K562 (cell line): ENCODE measurements around the gene VSIG2. TPM values are rescaled to one million over a fixed set of nuclear protein-coding genes. Genes with fewer than 3 reads are reported as not detected.

Experiments
- ATF7 ChIP-seq: fragments of 450-650 bp; IDR thresholded peaks from 2 replicates; pipeline ENCODE4 v1.7.1; 2014; ENCODE audit warnings: mild to moderate bottlenecking, moderate library complexity
- BRD4 ChIP-seq: fragments of 200-600 bp; sonication (generic); IDR thresholded peaks from 2 replicates; pipeline ENCODE4 v1.6.1; 2017; ENCODE audit warnings: inconsistent platforms
- CBX2 ChIP-seq: fragments of 200-600 bp; sonication (generic); IDR thresholded peaks from one replicate; pipeline ENCODE4 v1.6.1; 2012; ENCODE audit warnings: mild to moderate bottlenecking, low read length, inconsistent platforms; ENCODE audit not compliant: insufficient read depth, poor library complexity, severe bottlenecking
- CBX3 ChIP-seq, 2 experiments: IDR thresholded peaks; 1 replicate in 1 of 2; 2 replicates in 1 of 2; pipeline ENCODE4 v1.6.1; 2012; ENCODE audit warnings: inconsistent platforms in 2 of 2, low read length in 2 of 2, borderline replicate concordance in 1 of 2, control low read depth in 1 of 2
- CCNT2 ChIP-seq: IDR thresholded peaks from 2 replicates; pipeline ENCODE4 v1.6.1; 2011; ENCODE audit warnings: borderline replicate concordance, low read depth, mild to moderate bottlenecking, moderate library complexity, mixed read lengths, low read length; ENCODE audit not compliant: insufficient read length; ENCODE audit errors: extremely low read depth
- CREB5 ChIP-seq: fragments of 250-450 bp; sonication (Bioruptor Pico); IDR thresholded peaks from 2 replicates; pipeline ENCODE4 v1.5.0; 2020; ENCODE audit warnings: mild to moderate bottlenecking
- CREM ChIP-seq: IDR thresholded peaks from 2 replicates; pipeline ENCODE4 v1.6.1; 2014; ENCODE audit warnings: antibody characterized with exemption, low read depth
- CTBP1 ChIP-seq: fragments of 450-650 bp; IDR thresholded peaks from 2 replicates; pipeline ENCODE4 v1.6.1; 2016; ENCODE audit warnings: borderline replicate concordance
- FOS ChIP-seq: IDR thresholded peaks from 3 replicates; pipeline ENCODE4 v1.6.1; 2011; ENCODE audit not compliant: insufficient read length; ENCODE audit errors: extremely low read depth
- FOXJ3 ChIP-seq: sonication (generic); formaldehyde crosslinking; IDR thresholded peaks from 2 replicates; pipeline ENCODE4 v1.4.0; 2020; ENCODE audit warnings: mild to moderate bottlenecking, missing genetic modification reagents
- IRF9 ChIP-seq: fragments of 450-650 bp; IDR thresholded peaks from 2 replicates; pipeline ENCODE4 v1.6.1; 2016; ENCODE audit warnings: missing biosample characterization, missing genetic modification characterization
- KDM4B ChIP-seq, 2 experiments: fragments of 450-650 bp in 1 of 2; sonication (generic) in 1 of 2; IDR thresholded peaks; 2 replicates each; pipeline ENCODE4 v1.6.1; 2016 to 2017; ENCODE audit warnings: borderline replicate concordance in 2 of 2, antibody characterized with exemption in 1 of 2, low read depth in 1 of 2, mild to moderate bottlenecking in 1 of 2
- MAX ChIP-seq: sonication (generic); formaldehyde crosslinking; IDR thresholded peaks from 2 replicates; pipeline ENCODE4 v1.9.0; 2022; ENCODE audit warnings: mild to moderate bottlenecking, missing genetic modification reagents
- MAZ ChIP-seq, 2 experiments: fragments of 450-650 bp in 1 of 2; sonication (generic) in 1 of 2; formaldehyde crosslinking; IDR thresholded peaks in 1 of 2; conservative IDR thresholded peaks in 1 of 2; 2 replicates each; pipeline versions ENCODE4 v1.4.0 to v1.5.0; 2020; ENCODE audit warnings: mild to moderate bottlenecking in 1 of 2, missing genetic modification reagents in 1 of 2
- MCM7 ChIP-seq, 2 experiments: fragments of 450-650 bp; IDR thresholded peaks; 2 replicates each; pipeline ENCODE4 v1.6.1; 2016 to 2018
- POLR2AphosphoS2 ChIP-seq: IDR thresholded peaks from 2 replicates; pipeline ENCODE4 v1.6.1; 2012; ENCODE audit warnings: low read length, improper control_type of control experiment
- POLR3A ChIP-seq: IDR thresholded peaks from 2 replicates; pipeline ENCODE4 v1.6.1; 2011; ENCODE audit warnings: borderline replicate concordance, mild to moderate bottlenecking, moderate library complexity; ENCODE audit not compliant: insufficient read length, insufficient read depth; ENCODE audit errors: extremely low read depth
- PRMT5 ChIP-seq: sonication (generic); formaldehyde crosslinking; IDR thresholded peaks from 2 replicates; pipeline ENCODE4 v1.5.0; 2020; ENCODE audit warnings: missing genetic modification reagents
- RCOR1 ChIP-seq, 2 experiments: IDR thresholded peaks; 2 replicates each; pipeline ENCODE4 v1.6.1; 2012; ENCODE audit warnings: low read depth in 2 of 2, low read length in 2 of 2, borderline replicate concordance in 1 of 2, improper control_type of control experiment in 1 of 2
- STAT5B ChIP-seq: fragments of 250-450 bp; sonication (Bioruptor Pico); IDR thresholded peaks from 2 replicates; pipeline ENCODE4 v1.8.0; 2021; ENCODE audit warnings: mild to moderate bottlenecking, inconsistent platforms
- TCFL5 ChIP-seq: fragments of 250-450 bp; sonication (Bioruptor Pico); conservative IDR thresholded peaks from 2 replicates; pipeline ENCODE4 v1.6.1; 2021; ENCODE audit warnings: mild to moderate bottlenecking, moderate library complexity, matching md5 sums
- ZKSCAN8 ChIP-seq: fragments of 200-800 bp; sonication (Bioruptor generic); IDR thresholded peaks from 2 replicates; pipeline ENCODE4 v1.6.1; 2016; ENCODE audit warnings: missing genetic modification characterization, missing compliant biosample characterization
- ZNF224 ChIP-seq: sonication (generic); formaldehyde crosslinking; IDR thresholded peaks from 2 replicates; pipeline ENCODE4 v1.8.0; 2022; ENCODE audit warnings: mild to moderate bottlenecking, missing genetic modification reagents
- ZNF311 ChIP-seq: fragments of 250-450 bp; sonication (Bioruptor Pico); IDR thresholded peaks from 2 replicates; pipeline ENCODE4 v1.4.0; 2020; ENCODE audit warnings: mild to moderate bottlenecking, moderate library complexity
- ZNF77 ChIP-seq: fragments of 250-450 bp; sonication (Bioruptor Pico); IDR thresholded peaks from 2 replicates; pipeline ENCODE4 v1.5.0; 2020
- ZZZ3 ChIP-seq: fragments of 450-650 bp; IDR thresholded peaks from 2 replicates; pipeline ENCODE4 v1.6.1; 2016; ENCODE audit warnings: antibody characterized with exemption, mild to moderate bottlenecking, moderate library complexity
- polyA plus RNA-seq, 8 experiments: library from polyadenylated mRNA; depleted of rRNA in 4 of 8; stranded (reverse) in 5 of 8; unstranded in 3 of 8; fragments of >200 nt; fragmentation: Nextera tagmentation in 2 of 8; fragmentation: Illumina TruSeq in 1 of 8; extraction: Ambion mirVana in 2 of 8; extraction: Trizol in 1 of 8; gene quantifications; 2 replicates each; pipeline versions ENCODE4 v1.2.1 to v1.2.3, GENCODE V29; 2011 to 2014; ENCODE audit warnings: inconsistent platforms in 1 of 8, missing spikeins in 1 of 8
- total RNA-seq, 7 experiments: library from RNA; depleted of rRNA in 6 of 7; stranded (reverse); fragments of >200 nt in 6 of 7; fragmentation: Illumina TruSeq in 2 of 7; extraction: Trizol in 2 of 7; gene quantifications; 2 replicates each; pipeline versions ENCODE4 v1.2.1 to v1.2.3, GENCODE V29; 2011 to 2021; ENCODE audit warnings: low replicate concordance in 1 of 7

The VSIG2 gene
- total and polyA plus RNA-seq, 9 of the 15 experiments (the other 6 are each of a cell fraction or from before 2014, with no cell fraction given) = not detected

GRCh38 chr11:124763156-124763947 lies 11.3 kb upstream of the VSIG2 start (continued):
- no peak for TF ChIP-seq CREB5
- TF ChIP-seq PRMT5 (CRISPR knock-in tag) = no peak
- no peak for TF ChIP-seq ZNF224 (CRISPR knock-in tag)
- TF ChIP-seq MAX (CRISPR knock-in tag) = peak; percentile 23; the same call in 1 of the 2 replicates
- TF ChIP-seq RCOR1 (IDR thresholded peaks at IDR 0.05; ENCODE audit: borderline replicate concordance in 1 of 2, low read depth in 2 of 2, low read length in 2 of 2) = peak in 1 of 2 experiments; percentile 68; a peak in 1 of 4 replicates
- peak in 1 of 2 experiments; percentile 30; a peak in 1 of 4 replicates for TF ChIP-seq MAZ (CRISPR knock-in tag; conservative IDR thresholded peaks at IDR 0.05 in 1 of 2, IDR thresholded peaks at IDR 0.05 in 1 of 2)
- no peak for TF ChIP-seq TCFL5 (CRISPR knock-in tag)
- no peak for TF ChIP-seq BRD4
- TF ChIP-seq STAT5B = no peak
- no peak for TF ChIP-seq MCM7 (IDR thresholded peaks at IDR 0.05)
- no peak for TF ChIP-seq CCNT2
- no peak for TF ChIP-seq CREM
- TF ChIP-seq ZKSCAN8 (CRISPR knock-in tag) = no peak
- no peak for TF ChIP-seq FOS
- no peak for TF ChIP-seq ZNF77 (CRISPR knock-in tag)
- TF ChIP-seq CBX3 (IDR thresholded peaks at IDR 0.05; ENCODE audit: borderline replicate concordance in 1 of 2, low read length in 2 of 2) = 0 out of 3 replicates have a peak, but pooled peaks of 1 of the 2 experiments have one; percentile 63
- TF ChIP-seq CTBP1 = 0 out of 2 replicates have a peak, but pooled peaks have one; percentile 5
- TF ChIP-seq POLR3A = no peak
- TF ChIP-seq IRF9 (tag) = no peak
- TF ChIP-seq POLR2AphosphoS2 = no peak
- peak; percentile 25; the same call in 1 of the 2 replicates for TF ChIP-seq ATF7
- no peak for TF ChIP-seq FOXJ3 (CRISPR knock-in tag)
- no peak for TF ChIP-seq ZZZ3
- TF ChIP-seq ZNF311 (CRISPR knock-in tag) = no peak
- no peak for TF ChIP-seq CBX2
- TF ChIP-seq KDM4B (IDR thresholded peaks at IDR 0.05; ENCODE audit: borderline replicate concordance in 2 of 2, low read depth in 1 of 2) = no peak
